T-helper 1 cell treated with Interleukin-12 subunit alpha and Interleukin-12 subunit beta and Interleukin-4 antibody, amounts not matched to agents 30 μg/mL and 1 μg/mL, for 36 hours (primary cell): Measurements from ENCODE around the gene DENND4A.

Experiments
- H3K27ac Mint-ChIP-seq: one replicate; pipeline ENCODE4 v1.8.0; 2021; ENCODE audit warnings: mild to moderate bottlenecking, mixed read lengths
- H3K27me3 Mint-ChIP-seq: one replicate; pipeline ENCODE4 v1.8.0; 2021; ENCODE audit warnings: low read depth, mixed read lengths
- H3K36me3 Mint-ChIP-seq: one replicate; pipeline ENCODE4 v1.8.0; 2021; ENCODE audit warnings: low read depth, mixed read lengths
- H3K4me1 Mint-ChIP-seq: one replicate; pipeline ENCODE4 v1.8.0; 2021; ENCODE audit warnings: low read depth, mixed read lengths
- H3K4me3 Mint-ChIP-seq: one replicate; pipeline ENCODE4 v1.8.0; 2021; ENCODE audit warnings: mild to moderate bottlenecking, moderate library complexity, mixed read lengths
- H3K9me3 Mint-ChIP-seq: one replicate; pipeline ENCODE4 v1.8.0; 2021; ENCODE audit warnings: mixed read lengths

DENND4A gene

GRCh38 chr15:65806397-65806796, 14.3 kb upstream of the DENND4A start:
- peaks cover 2% of the 10 kb centered on the region for H3K36me3 Mint-ChIP-seq
- peak overlapping the region; percentile 26 for H3K27ac Mint-ChIP-seq
- no peak overlapping the region for H3K4me3 Mint-ChIP-seq
- H3K9me3 Mint-ChIP-seq, result no peaks in the 10 kb centered on the region
- peaks cover 28% of the 10 kb centered on the region for H3K4me1 Mint-ChIP-seq
- H3K27me3 Mint-ChIP-seq, result no peaks in the 10 kb centered on the region

- H3K36me3 Mint-ChIP-seq, result peaks cover 2% of the 10 kb centered on the region
- peaks cover 31% of the 10 kb centered on the region for H3K4me1 Mint-ChIP-seq
- no peak overlapping the region for H3K4me3 Mint-ChIP-seq
- H3K9me3 Mint-ChIP-seq, result no peaks in the 10 kb centered on the region
- H3K27me3 Mint-ChIP-seq, result no peaks in the 10 kb centered on the region
- peak overlapping the region; percentile 65 for H3K27ac Mint-ChIP-seq
Observed at GRCh38 chr15:65805019-65805745, 13.1 kb upstream of the DENND4A start.

- no peak overlapping the region for H3K27ac Mint-ChIP-seq
- no peaks in the 10 kb centered on the region for H3K9me3 Mint-ChIP-seq
- no peak overlapping the region for H3K4me3 Mint-ChIP-seq
- no peaks in the 10 kb centered on the region for H3K27me3 Mint-ChIP-seq
- H3K36me3 Mint-ChIP-seq, result peaks cover 2% of the 10 kb centered on the region
- peaks cover 30% of the 10 kb centered on the region for H3K4me1 Mint-ChIP-seq
Observed at GRCh38 chr15:65804252-65804931, 12.3 kb upstream of the DENND4A start.

GRCh38 chr15:65801229-65801805, 9.2 kb upstream of the DENND4A start:
- H3K27ac Mint-ChIP-seq, result no peak overlapping the region
- H3K4me3 Mint-ChIP-seq, result no peak overlapping the region
- peaks cover 41% of the 10 kb centered on the region for H3K4me1 Mint-ChIP-seq
- H3K9me3 Mint-ChIP-seq, result no peaks in the 10 kb centered on the region
- peaks cover 2% of the 10 kb centered on the region for H3K36me3 Mint-ChIP-seq
- H3K27me3 Mint-ChIP-seq, result no peaks in the 10 kb centered on the region

GRCh38 chr15:65796610-65797078, 4.6 kb upstream of the DENND4A start:
- H3K27ac Mint-ChIP-seq, result peak overlapping the region; percentile 7
- peaks cover 45% of the 10 kb centered on the region for H3K4me1 Mint-ChIP-seq
- H3K4me3 Mint-ChIP-seq, result peak overlapping the region; percentile 36

GRCh38 chr15:65795663-65796216, 3.6 kb upstream of the DENND4A start:
- Mint-ChIP-seq H3K9me3 (no peaks in the 10 kb centered on the region), H3K4me3 (no peak overlapping the region), H3K4me1 (peaks cover 42% of the 10 kb centered on the region)

More at GRCh38 chr15:65796610-65797078, 4.6 kb upstream of the DENND4A start:
- Mint-ChIP-seq H3K36me3 (peaks cover 2% of the 10 kb centered on the region), H3K27me3 (no peaks in the 10 kb centered on the region), H3K9me3 (no peaks in the 10 kb centered on the region)

GRCh38 chr15:65793818-65794104, 1.7 kb upstream of the DENND4A start:
- Mint-ChIP-seq H3K4me3 (peak overlapping the region; percentile 70), H3K27me3 (no peaks in the 10 kb centered on the region), H3K4me1 (peaks cover 54% of the 10 kb centered on the region), H3K9me3 (no peaks in the 10 kb centered on the region), H3K27ac (peak overlapping the region; percentile 83), H3K36me3 (peaks cover 4% of the 10 kb centered on the region)

More at GRCh38 chr15:65795663-65796216, 3.6 kb upstream of the DENND4A start:
- Mint-ChIP-seq H3K27ac (peak overlapping the region; percentile 7), H3K27me3 (no peaks in the 10 kb centered on the region), H3K36me3 (peaks cover 2% of the 10 kb centered on the region)

GRCh38 chr15:65792988-65793817, 1.1 kb upstream of the DENND4A start:
- peak overlapping the region; percentile 96 for H3K4me3 Mint-ChIP-seq
- H3K9me3 Mint-ChIP-seq, result no peaks in the 10 kb centered on the region
- peak overlapping the region; percentile 100 for H3K27ac Mint-ChIP-seq
- H3K27me3 Mint-ChIP-seq, result no peaks in the 10 kb centered on the region
- peaks cover 4% of the 10 kb centered on the region for H3K36me3 Mint-ChIP-seq
- peaks cover 54% of the 10 kb centered on the region for H3K4me1 Mint-ChIP-seq

- Mint-ChIP-seq H3K36me3 (peaks cover 5% of the 10 kb centered on the region), H3K4me3 (peak overlapping the region; percentile 96), H3K9me3 (no peaks in the 10 kb centered on the region), H3K27me3 (no peaks in the 10 kb centered on the region), H3K27ac (peak overlapping the region; percentile 84), H3K4me1 (peaks cover 51% of the 10 kb centered on the region)
Observed at GRCh38 chr15:65791335-65792137, 557 bp downstream of the DENND4A start.

- no peaks in the 10 kb centered on the region for H3K9me3 Mint-ChIP-seq
- peak overlapping the region; percentile 83 for H3K4me3 Mint-ChIP-seq
- H3K27ac Mint-ChIP-seq, result peak overlapping the region; percentile 84
- H3K27me3 Mint-ChIP-seq, result no peaks in the 10 kb centered on the region
- peaks cover 5% of the 10 kb centered on the region for H3K36me3 Mint-ChIP-seq
- peaks cover 44% of the 10 kb centered on the region for H3K4me1 Mint-ChIP-seq
Observed at GRCh38 chr15:65790694-65791334, 1.3 kb downstream of the DENND4A start.

- Mint-ChIP-seq H3K27ac (peak overlapping the region; percentile 68), H3K4me1 (peaks cover 38% of the 10 kb centered on the region), H3K9me3 (no peaks in the 10 kb centered on the region), H3K4me3 (peak overlapping the region; percentile 83), H3K36me3 (peaks cover 5% of the 10 kb centered on the region), H3K27me3 (no peaks in the 10 kb centered on the region)
Observed at GRCh38 chr15:65789759-65790425, 2.2 kb downstream of the DENND4A start.

GRCh38 chr15:65789105-65789504, 3.0 kb downstream of the DENND4A start:
- Mint-ChIP-seq H3K27me3 (no peaks in the 10 kb centered on the region), H3K4me1 (peaks cover 35% of the 10 kb centered on the region), H3K27ac (peak overlapping the region; percentile 26), H3K9me3 (no peaks in the 10 kb centered on the region), H3K36me3 (peaks cover 5% of the 10 kb centered on the region), H3K4me3 (peak overlapping the region; percentile 83)

- Mint-ChIP-seq H3K27ac (peak overlapping the region; percentile 43), H3K4me1 (peaks cover 33% of the 10 kb centered on the region), H3K27me3 (no peaks in the 10 kb centered on the region), H3K36me3 (peaks cover 12% of the 10 kb centered on the region), H3K9me3 (no peaks in the 10 kb centered on the region), H3K4me3 (peak overlapping the region; percentile 22)
Observed at GRCh38 chr15:65787260-65787659, 4.8 kb downstream of the DENND4A start.
